Measurements from ENCODE around the gene C19orf33.

DNA sequence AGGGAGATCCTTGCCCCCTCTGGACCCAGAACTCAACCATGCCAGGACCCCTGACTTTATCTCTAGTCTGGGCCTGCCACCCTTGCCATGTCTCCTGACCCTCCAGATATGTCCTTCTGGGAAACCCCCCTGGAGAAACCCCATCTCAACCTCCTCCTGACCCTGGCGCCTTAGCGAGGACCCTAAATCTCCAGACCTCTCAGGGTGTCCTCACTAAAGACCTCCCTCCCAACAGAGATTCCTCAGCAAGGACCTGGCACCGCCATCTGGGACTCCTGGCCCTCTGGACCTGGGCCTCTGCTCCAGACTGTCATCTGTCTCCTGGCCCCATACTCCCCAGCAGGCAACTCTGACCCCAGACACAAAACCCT is 16.9 kb downstream of the C19orf33 start:
- TF ChIP-seq, protein P1, sequence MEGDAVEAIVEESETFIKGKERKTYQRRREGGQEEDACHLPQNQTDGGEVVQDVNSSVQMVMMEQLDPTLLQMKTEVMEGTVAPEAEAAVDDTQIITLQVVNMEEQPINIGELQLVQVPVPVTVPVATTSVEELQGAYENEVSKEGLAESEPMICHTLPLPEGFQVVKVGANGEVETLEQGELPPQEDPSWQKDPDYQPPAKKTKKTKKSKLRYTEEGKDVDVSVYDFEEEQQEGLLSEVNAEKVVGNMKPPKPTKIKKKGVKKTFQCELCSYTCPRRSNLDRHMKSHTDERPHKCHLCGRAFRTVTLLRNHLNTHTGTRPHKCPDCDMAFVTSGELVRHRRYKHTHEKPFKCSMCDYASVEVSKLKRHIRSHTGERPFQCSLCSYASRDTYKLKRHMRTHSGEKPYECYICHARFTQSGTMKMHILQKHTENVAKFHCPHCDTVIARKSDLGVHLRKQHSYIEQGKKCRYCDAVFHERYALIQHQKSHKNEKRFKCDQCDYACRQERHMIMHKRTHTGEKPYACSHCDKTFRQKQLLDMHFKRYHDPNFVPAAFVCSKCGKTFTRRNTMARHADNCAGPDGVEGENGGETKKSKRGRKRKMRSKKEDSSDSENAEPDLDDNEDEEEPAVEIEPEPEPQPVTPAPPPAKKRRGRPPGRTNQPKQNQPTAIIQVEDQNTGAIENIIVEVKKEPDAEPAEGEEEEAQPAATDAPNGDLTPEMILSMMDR (IDR thresholded peaks at IDR 0.05) = no peak
- TF ChIP-seq POLR2A (IDR thresholded peaks at IDR 0.05) = no peak

Data from heart left ventricle (tissue), 13 donors.